ENCODE measurements around the gene MAD1L1. TPM values are rescaled to one million over a fixed set of nuclear protein-coding genes. Genes with fewer than 3 reads are reported as not detected.
A peak's percentile ranks its signal among the peaks of the same experiment; 100 is the strongest.

The MAD1L1 gene
- total and polyA plus RNA-seq, 7 experiments from 2014 or later: 112 to 314 (median 136) TPM

DNA sequence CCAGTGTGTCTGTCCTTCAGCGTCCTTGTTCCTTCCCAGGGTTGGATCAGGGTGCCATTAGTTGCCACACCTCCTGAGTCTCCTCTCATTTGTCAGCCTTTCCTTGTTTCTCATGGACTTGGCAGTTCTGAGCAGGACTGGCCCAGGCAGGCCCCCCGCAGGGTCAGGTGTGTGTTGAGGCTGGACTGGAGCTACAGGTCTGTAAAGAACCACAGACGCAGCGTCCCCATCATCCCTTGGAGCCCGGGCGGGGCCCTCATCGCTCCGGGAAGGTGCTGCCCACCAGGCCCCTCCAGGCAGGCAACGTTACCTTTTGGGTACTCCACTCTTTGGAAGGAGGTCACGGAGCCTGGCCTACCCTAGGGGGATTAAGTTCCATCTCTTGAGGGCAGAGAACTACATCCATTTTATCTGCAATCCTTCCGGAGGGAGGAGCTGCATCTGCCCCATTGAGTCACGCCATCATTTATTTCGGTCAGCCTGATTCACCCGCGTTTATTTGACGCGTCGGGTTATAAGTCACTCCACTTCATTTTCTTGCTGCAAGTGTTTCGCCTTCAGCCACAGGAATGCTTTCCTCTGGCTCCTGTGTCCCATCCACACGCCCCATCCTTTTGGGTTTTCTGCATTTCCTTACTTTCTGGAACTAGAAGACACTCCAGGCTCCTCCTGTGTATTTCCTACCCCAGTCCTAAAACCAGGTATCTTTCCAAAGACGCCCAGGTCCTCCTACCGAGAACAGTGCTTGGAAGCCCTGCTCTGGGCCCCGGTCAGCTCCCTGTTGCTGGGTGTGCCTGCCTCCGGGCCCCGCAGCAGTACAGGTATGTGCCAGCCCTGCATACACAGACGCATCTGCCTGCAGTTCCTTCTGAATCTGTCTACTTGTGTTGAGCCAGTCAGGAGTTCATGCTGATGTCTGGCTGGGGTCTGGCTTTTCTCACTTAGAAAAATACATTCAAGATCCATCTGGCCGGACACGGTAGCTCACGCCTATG lies 141.9 kb downstream of the MAD1L1 start:
- ATAC-seq: no peak
- Histone ChIP-seq H3K36me3 (ENCODE audit: control insufficient read depth in 2 of 3, insufficient read depth in 3 of 3, low read length in 3 of 3) (peaks cover 0 to 4% (median 0%) of the 10 kb centered on the region in 3 experiments), H3K4me1 (ENCODE audit: control insufficient read depth in 2 of 2, insufficient read depth in 2 of 2, low read length in 2 of 2) (peaks cover 0 to 5% of the 10 kb centered on the region in 2 donors), H3K27me3 (ENCODE audit: control insufficient read depth in 2 of 2, insufficient read depth in 2 of 2, low read length in 2 of 2) (no peaks in the 10 kb centered on the region), H3K4me3 (ENCODE audit: low read length) (no peak overlapping the region), H3K9me3 (ENCODE audit: control insufficient read depth in 2 of 3, low read length in 3 of 3) (no peaks in the 10 kb centered on the region), H3K27ac (ENCODE audit: low read depth, low read length) (no peak overlapping the region)
- Mint-ChIP-seq H3K27me3 (no peaks in the 10 kb centered on the region), H3K4me3 (no peak overlapping the region), H3K9me3 (no peaks in the 10 kb centered on the region), H3K36me3 (peaks cover 0 to 18% (median 0%) of the 10 kb centered on the region in 5 donors), H3K27ac (no peak overlapping the region), H3K4me1 (peaks cover 13 to 45% (median 23%) of the 10 kb centered on the region in 7 donors)
- CTCF ChIA-PET: no interaction called here
- POLR2A ChIA-PET: no interaction called here
- intact Hi-C loops (cut with micrococcal nuclease): no loop called here
- no peak for DNase-seq

DNA sequence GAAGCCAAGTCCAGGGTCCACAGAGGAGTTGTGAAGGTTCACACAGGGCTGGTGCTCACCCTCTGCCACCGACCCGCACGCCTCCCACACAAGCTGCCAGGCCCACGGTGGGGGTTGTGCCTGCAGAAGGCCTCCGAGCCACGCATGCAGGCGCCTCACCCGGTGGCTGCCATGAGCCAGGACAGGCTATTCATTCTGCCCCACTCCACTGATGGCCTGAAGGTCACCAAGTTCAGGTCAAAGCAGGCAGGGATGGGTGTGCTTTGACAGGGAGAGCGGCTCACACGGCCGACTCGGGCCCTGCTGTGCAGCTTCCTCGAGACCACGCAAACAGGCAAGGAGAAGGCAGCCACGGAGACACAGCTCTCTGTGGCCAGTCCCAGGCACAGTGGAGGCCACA lies 143.9 kb downstream of the MAD1L1 start:
- Histone ChIP-seq H3K9me3 (ENCODE audit: control insufficient read depth in 2 of 3, low read length in 3 of 3) (no peaks in the 10 kb centered on the region), H3K4me3 (ENCODE audit: low read length) (no peak overlapping the region), H3K27me3 (ENCODE audit: control insufficient read depth in 2 of 2, insufficient read depth in 2 of 2, low read length in 2 of 2) (no peaks in the 10 kb centered on the region), H3K4me1 (ENCODE audit: control insufficient read depth in 2 of 2, insufficient read depth in 2 of 2, low read length in 2 of 2) (peaks cover 0 to 15% of the 10 kb centered on the region in 2 donors), H3K36me3 (ENCODE audit: control insufficient read depth in 2 of 3, insufficient read depth in 3 of 3, low read length in 3 of 3) (peaks cover 0 to 4% (median 0%) of the 10 kb centered on the region in 3 experiments), H3K27ac (ENCODE audit: low read depth, low read length) (no peak overlapping the region)
- Mint-ChIP-seq H3K4me3 (no peak overlapping the region), H3K36me3 (peaks cover 0 to 14% (median 0%) of the 10 kb centered on the region in 5 donors), H3K9me3 (no peaks in the 10 kb centered on the region), H3K27ac (no peak overlapping the region), H3K27me3 (no peaks in the 10 kb centered on the region), H3K4me1 (peaks cover 29 to 49% (median 33%) of the 10 kb centered on the region in 7 donors)
- CTCF ChIA-PET: no interaction called here
- ATAC-seq (no peak), DNase-seq (no peak)
- intact Hi-C loops (cut with micrococcal nuclease): no loop called here
- POLR2A ChIA-PET: no interaction called here

DNA sequence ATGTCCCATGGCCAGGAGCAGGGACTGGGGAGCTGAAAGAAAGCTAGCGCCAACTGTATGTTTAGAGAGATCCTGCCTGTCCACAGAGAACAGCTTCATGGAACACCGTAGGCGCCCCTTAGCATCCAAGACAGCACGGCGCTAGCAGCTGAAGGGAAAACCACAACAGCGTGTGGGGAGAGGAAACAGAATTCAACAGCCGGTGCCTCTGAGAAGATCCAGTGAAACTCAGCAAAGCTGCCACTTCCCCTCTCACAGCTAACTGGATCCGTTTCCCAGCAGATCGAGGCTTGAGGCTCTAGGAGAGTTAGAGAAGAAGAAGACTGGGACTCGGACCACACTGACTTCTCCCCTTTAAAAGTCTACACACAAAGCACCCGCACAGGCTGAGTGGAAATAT lies 145.0 kb downstream of the MAD1L1 start:
- no peaks in the 10 kb centered on the region for H3K27me3 ChIP-seq (ENCODE audit: control insufficient read depth in 2 of 2, insufficient read depth in 2 of 2, low read length in 2 of 2)
- Mint-ChIP-seq H3K36me3 (peaks cover 0 to 18% (median 0%) of the 10 kb centered on the region in 5 donors), H3K4me3 (no peak overlapping the region), H3K27ac (peak overlapping the region in 2 of 9 donors; percentile 59 to 62), H3K4me1 (peaks cover 30 to 53% (median 41%) of the 10 kb centered on the region in 7 donors), H3K27me3 (no peaks in the 10 kb centered on the region), H3K9me3 (no peaks in the 10 kb centered on the region)
- H3K4me1 ChIP-seq (ENCODE audit: control insufficient read depth in 2 of 2, insufficient read depth in 2 of 2, low read length in 2 of 2): peaks cover 0 to 18% of the 10 kb centered on the region in 2 donors
- ChIA-PET POLR2A (interaction anchor here (0.5 kb wide), 1 partner anchor 58 kb away, joined by 3 read pairs; no protein-coding TSS in a partner anchor), CTCF (no interaction called here)
- no peak overlapping the region for H3K4me3 ChIP-seq (ENCODE audit: low read length)
- H3K9me3 ChIP-seq (ENCODE audit: control insufficient read depth in 2 of 3, low read length in 3 of 3): no peaks in the 10 kb centered on the region
- ATAC-seq (peak; percentile 37), DNase-seq (peak in 2 of 9 donors; percentile 18 to 44)
- intact Hi-C loops (cut with micrococcal nuclease): no loop called here
- H3K36me3 ChIP-seq (ENCODE audit: control insufficient read depth in 2 of 3, insufficient read depth in 3 of 3, low read length in 3 of 3): peaks cover 0 to 4% (median 0%) of the 10 kb centered on the region in 3 experiments
- H3K27ac ChIP-seq (ENCODE audit: low read depth, low read length): no peak overlapping the region

DNA sequence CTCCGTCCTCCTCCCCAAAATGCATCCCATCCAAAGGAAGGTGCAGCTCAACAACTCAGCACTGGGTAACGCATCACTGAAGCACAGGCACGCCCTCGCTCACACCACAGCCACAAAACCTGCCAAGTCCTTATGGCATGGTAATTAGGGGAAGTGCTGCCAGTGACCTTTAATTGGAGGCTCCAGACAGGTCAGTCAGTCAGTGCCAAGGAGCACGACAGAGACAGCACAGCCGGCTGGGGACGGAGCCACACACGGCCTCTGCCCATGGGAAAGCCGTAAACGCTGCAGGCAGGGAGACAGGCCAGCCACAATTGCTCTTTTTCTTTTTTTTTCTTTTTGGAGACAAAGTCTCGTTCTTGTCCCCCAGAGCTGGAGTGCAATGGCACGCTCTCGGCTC lies 146.5 kb downstream of the MAD1L1 start:
- CTCF ChIA-PET: interaction anchor here (0.9 kb wide), 1 partner anchor 285 kb away, joined by 3 read pairs; no protein-coding TSS in a partner anchor
- Histone ChIP-seq H3K9me3 (ENCODE audit: control insufficient read depth in 2 of 3, low read length in 3 of 3) (no peaks in the 10 kb centered on the region), H3K27me3 (ENCODE audit: control insufficient read depth in 2 of 2, insufficient read depth in 2 of 2, low read length in 2 of 2) (no peaks in the 10 kb centered on the region), H3K36me3 (ENCODE audit: control insufficient read depth in 2 of 3, insufficient read depth in 3 of 3, low read length in 3 of 3) (peaks cover 0 to 4% (median 0%) of the 10 kb centered on the region in 3 experiments), H3K4me1 (ENCODE audit: control insufficient read depth in 2 of 2, insufficient read depth in 2 of 2, low read length in 2 of 2) (peaks cover 0 to 18% of the 10 kb centered on the region in 2 donors), H3K4me3 (ENCODE audit: low read length) (no peak overlapping the region), H3K27ac (ENCODE audit: low read depth, low read length) (no peak overlapping the region)
- Mint-ChIP-seq H3K27ac (peak overlapping the region in 1 of 9 donors; percentile 28), H3K9me3 (no peaks in the 10 kb centered on the region), H3K27me3 (no peaks in the 10 kb centered on the region), H3K36me3 (peaks cover 0 to 10% (median 0%) of the 10 kb centered on the region in 5 donors), H3K4me3 (no peak overlapping the region), H3K4me1 (peaks cover 22 to 58% (median 45%) of the 10 kb centered on the region in 7 donors)
- intact Hi-C loops (cut with micrococcal nuclease): no loop called here
- DNase-seq: no peak
- no peak for ATAC-seq
- POLR2A ChIA-PET: interaction anchor here (1.5 kb wide), 1 partner anchor 13 kb away, joined by 4 read pairs; no protein-coding TSS in a partner anchor

DNA sequence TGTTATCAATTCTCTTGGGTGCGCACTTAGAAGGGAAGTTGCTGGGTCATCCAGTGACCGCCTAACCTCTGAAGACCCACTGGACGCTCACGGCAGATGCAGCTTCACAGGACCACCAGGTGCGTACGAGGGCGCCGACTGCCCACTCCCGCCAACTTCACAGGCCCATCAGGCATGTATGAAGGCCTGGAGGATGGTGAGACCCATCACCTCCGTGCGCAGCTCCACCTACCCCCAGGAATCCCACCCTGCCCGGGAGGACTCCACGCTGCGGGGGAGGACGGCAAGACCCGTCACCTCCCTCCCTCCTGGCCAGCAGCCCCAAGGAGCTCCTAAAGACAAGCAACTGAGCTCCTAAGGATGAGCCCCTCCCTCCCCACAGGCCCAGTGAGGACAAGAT lies 146.9 kb downstream of the MAD1L1 start:
- peak overlapping the region in 4 of 10 donors; percentile 62 to 82 (median 76) for H3K4me3 Mint-ChIP-seq
- H3K36me3 Mint-ChIP-seq: peaks cover 0 to 6% (median 0%) of the 10 kb centered on the region in 5 donors
- Histone ChIP-seq H3K4me1 (ENCODE audit: control insufficient read depth in 2 of 2, insufficient read depth in 2 of 2, low read length in 2 of 2) (peaks cover 0 to 18% of the 10 kb centered on the region in 2 donors), H3K36me3 (ENCODE audit: control insufficient read depth in 2 of 3, insufficient read depth in 3 of 3, low read length in 3 of 3) (peaks cover 0 to 4% (median 0%) of the 10 kb centered on the region in 3 experiments), H3K27me3 (ENCODE audit: control insufficient read depth in 2 of 2, insufficient read depth in 2 of 2, low read length in 2 of 2) (no peaks in the 10 kb centered on the region), H3K9me3 (ENCODE audit: control insufficient read depth in 2 of 3, low read length in 3 of 3) (no peaks in the 10 kb centered on the region), H3K27ac (ENCODE audit: low read depth, low read length) (no peak overlapping the region), H3K4me3 (ENCODE audit: low read length) (no peak overlapping the region)
- no peak for DNase-seq
- CTCF ChIA-PET: no interaction called here
- H3K27ac Mint-ChIP-seq: peak overlapping the region in 4 of 9 donors; percentile 5 to 95 (median 90)
- no peaks in the 10 kb centered on the region for H3K27me3 Mint-ChIP-seq
- ATAC-seq: no peak
- intact Hi-C loops (cut with micrococcal nuclease): no loop called here
- H3K4me1 Mint-ChIP-seq: peaks cover 22 to 58% (median 45%) of the 10 kb centered on the region in 7 donors
- POLR2A ChIA-PET: interaction anchor here (1.5 kb wide), 1 partner anchor 13 kb away, joined by 4 read pairs; no protein-coding TSS in a partner anchor
- H3K9me3 Mint-ChIP-seq: no peaks in the 10 kb centered on the region

DNA sequence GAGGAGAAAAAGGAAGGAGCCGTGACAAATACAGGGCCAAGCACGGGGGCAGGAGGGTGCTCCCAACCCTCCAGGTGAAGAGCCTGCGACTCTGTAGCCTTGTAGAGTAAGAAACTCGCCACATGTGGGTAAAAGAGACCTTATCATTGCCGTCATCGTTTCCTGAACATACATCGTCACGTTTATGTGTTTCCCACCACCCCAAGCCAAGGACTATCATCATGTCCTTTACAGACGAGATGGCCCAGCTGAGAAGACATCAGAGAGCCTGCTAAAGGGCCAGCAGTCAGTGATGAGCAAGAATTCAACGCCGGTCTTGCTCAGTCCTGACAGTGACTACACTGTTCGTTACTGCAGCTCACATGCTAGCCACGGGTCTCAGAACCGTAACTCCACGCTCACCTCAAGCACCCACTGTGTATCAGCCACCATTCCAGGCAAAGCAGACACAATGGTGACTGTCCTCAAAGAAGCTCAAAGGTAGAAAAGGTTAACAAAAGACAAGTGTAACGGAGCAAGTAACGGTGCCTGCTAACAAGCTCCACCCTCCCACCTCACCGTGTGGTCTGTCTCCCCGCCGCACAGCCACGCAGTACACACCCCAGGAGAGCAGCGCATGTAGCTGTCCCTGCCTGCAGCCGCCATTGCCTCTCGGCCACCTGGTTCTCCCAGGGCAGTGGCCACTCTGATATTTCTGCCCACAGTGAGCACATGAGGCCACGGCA lies 147.8 kb downstream of the MAD1L1 start:
- ChIA-PET POLR2A (interaction anchor here (1.5 kb wide), 1 partner anchor 14 kb away, joined by 4 read pairs; no protein-coding TSS in a partner anchor), CTCF (interaction anchor here (1.0 kb wide), 1 partner anchor 14 kb away, joined by 3 read pairs; no protein-coding TSS in a partner anchor)
- intact Hi-C loops (cut with micrococcal nuclease): no loop called here
- Mint-ChIP-seq H3K9me3 (no peaks in the 10 kb centered on the region), H3K27ac (peak overlapping the region in 8 of 9 donors; percentile 28 to 96 (median 85)), H3K36me3 (peaks cover 0 to 4% (median 0%) of the 10 kb centered on the region in 5 donors), H3K4me1 (peaks cover 22 to 58% (median 45%) of the 10 kb centered on the region in 7 donors), H3K4me3 (peak overlapping the region in 9 of 10 donors; percentile 50 to 84 (median 75)), H3K27me3 (no peaks in the 10 kb centered on the region)
- Histone ChIP-seq H3K4me1 (ENCODE audit: control insufficient read depth in 2 of 2, insufficient read depth in 2 of 2, low read length in 2 of 2) (peaks cover 0 to 18% of the 10 kb centered on the region in 2 donors), H3K9me3 (ENCODE audit: control insufficient read depth in 2 of 3, low read length in 3 of 3) (no peaks in the 10 kb centered on the region), H3K27me3 (ENCODE audit: control insufficient read depth in 2 of 2, insufficient read depth in 2 of 2, low read length in 2 of 2) (no peaks in the 10 kb centered on the region), H3K36me3 (ENCODE audit: control insufficient read depth in 2 of 3, insufficient read depth in 3 of 3, low read length in 3 of 3) (no peaks in the 10 kb centered on the region), H3K27ac (ENCODE audit: low read depth, low read length) (no peak overlapping the region), H3K4me3 (ENCODE audit: low read length) (no peak overlapping the region)
- peak in 5 of 9 donors; percentile 19 to 60 (median 43) for DNase-seq
- peak; percentile 54 for ATAC-seq
